HG03460 (cell line): ENCODE measurements around the gene DNAL4.
A peak's percentile ranks its signal among the peaks of the same experiment; 100 is the strongest.

Experiments used
- ATAC-seq: cut with Tn5 transposase; IDR thresholded peaks from one replicate; pipeline ENCODE4 v1.9.1; 2021; ENCODE audit not compliant: unreplicated experiment

The DNAL4 gene

GRCh38 chr22:38760477-38761201 is 33.3 kb downstream of the DNAL4 start:
- ATAC-seq: no peak

GRCh38 chr22:38759005-38759404 is 34.9 kb downstream of the DNAL4 start:
- ATAC-seq: no peak

- no peak for ATAC-seq
Observed at GRCh38 chr22:38758276-38758945, 35.5 kb downstream of the DNAL4 start.

- no peak for ATAC-seq
Observed at GRCh38 chr22:38757464-38757757, 36.5 kb downstream of the DNAL4 start.

- no peak for ATAC-seq
Observed at GRCh38 chr22:38756711-38757463, 37.1 kb downstream of the DNAL4 start.

GRCh38 chr22:38755911-38756532 is 37.9 kb downstream of the DNAL4 start, which contains the start of gene SUN2:
Gene SUN2, minus strand, starts transcription at chr22:38755998. Its CDS starts 3,370 bp downstream, at chr22:38752628.
- peak; percentile 59 for ATAC-seq

DNA sequence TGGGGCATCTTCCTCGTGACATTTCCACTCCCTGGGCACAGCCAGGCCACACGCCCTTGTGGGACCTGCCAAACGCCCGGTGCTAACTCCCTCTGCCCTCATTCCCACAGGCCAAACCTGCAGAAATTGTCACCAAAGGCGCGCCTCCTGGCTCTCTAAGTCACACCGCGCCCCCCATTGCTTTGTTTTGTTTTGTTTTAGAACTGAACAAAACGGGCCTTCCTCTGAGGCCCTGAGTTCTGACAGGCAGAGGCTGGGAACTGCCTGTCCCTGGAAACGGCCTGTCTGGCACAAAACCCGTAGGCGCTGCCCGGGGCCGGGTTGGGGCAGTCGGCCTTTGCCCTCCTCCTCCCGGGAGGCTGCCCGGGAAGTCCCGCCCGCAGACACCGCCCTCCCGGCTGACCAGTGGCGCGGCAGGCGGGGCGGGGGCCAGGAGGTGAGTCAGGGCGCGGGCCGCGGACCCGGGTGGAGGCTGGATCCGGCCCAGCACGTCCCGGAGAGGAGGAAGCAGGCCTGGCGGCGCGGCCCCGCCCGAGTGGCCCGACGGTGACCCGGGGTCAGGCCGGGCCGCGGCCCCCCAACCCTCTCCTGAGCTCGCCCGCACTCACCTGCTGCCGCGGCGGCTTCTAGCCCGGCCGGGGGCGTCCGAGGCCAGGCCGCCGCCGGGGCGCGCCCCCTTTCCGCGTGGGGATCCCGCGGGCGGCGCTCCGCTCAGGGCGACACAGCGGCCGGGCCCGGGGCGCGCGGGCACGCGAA is 38.6 kb downstream of the DNAL4 start:
- ATAC-seq: no peak

GRCh38 chr22:38754751-38755154 is 39.2 kb downstream of the DNAL4 start:
- ATAC-seq: no peak

DNA sequence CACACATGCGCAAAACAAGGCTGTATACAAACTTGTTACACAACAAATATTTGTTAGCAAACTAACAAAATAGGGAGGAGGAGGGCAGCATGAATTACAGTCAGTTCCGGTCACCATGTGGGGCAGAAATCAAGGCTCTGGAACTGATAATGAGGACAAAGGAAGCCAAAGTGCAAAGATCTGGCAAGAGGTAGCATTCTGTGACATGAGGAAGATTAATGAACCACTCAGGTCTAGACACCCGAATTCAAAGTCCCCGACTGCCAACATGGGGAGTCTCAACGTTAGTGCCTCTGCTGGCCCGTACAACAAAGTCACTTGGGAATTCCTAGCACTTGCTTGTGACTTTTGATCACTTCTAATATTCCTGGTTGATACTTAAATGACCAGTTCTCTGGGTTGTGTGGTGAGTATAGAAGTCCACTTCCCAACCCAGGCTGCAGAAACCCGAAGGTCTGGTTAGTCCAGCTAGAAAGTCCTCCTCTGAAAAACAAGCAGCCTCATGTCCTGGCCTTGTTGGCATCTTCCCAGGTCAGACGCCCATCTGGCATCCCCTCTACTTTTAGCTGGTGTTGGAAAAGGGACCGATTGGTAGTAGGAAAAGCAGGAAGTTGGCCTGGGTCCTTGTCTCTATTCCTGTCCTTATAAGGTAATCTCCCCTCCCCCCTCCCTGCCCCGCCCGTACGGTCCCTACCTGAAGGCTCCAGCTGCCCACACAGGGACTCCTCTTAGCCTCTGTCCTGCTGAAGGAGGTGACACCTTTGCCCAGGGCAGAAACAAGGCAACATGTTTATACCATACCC is 39.8 kb downstream of the DNAL4 start:
- no peak for ATAC-seq

GRCh38 chr22:38751422-38752346 is 42.3 kb downstream of the DNAL4 start:
- ATAC-seq: peak; percentile 43

GRCh38 chr22:38751066-38751421 is 42.9 kb downstream of the DNAL4 start:
- ATAC-seq: no peak

DNA sequence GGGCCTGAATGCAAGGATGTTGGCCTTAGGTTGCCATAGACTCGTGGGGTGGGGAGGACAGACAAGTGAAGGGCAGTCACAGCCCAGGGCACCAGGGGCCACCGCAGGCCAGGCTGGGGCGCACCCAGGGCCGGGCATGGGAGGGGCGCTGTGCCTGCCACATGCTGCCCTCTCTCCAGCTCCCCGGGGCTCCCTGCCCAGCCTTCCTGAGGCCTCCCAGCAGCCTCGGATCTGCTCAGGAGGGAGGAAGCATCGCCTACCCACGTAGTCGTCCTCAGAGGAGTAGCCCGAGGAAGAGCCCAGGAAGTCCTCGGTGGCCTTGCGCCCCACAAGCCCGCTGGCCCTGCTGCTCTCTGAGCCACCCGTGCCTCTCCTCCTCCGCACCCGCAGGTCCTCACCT is 43.3 kb downstream of the DNAL4 start:
- ATAC-seq: no peak

- ATAC-seq: no peak
Observed at GRCh38 chr22:38750104-38750503, 43.8 kb downstream of the DNAL4 start.

GRCh38 chr22:38748487-38749136 is 45.3 kb downstream of the DNAL4 start:
- ATAC-seq: no peak

GRCh38 chr22:38745676-38746460 is 48.1 kb downstream of the DNAL4 start:
- no peak for ATAC-seq

GRCh38 chr22:38744981-38745380 is 49.0 kb downstream of the DNAL4 start:
- no peak for ATAC-seq

DNA sequence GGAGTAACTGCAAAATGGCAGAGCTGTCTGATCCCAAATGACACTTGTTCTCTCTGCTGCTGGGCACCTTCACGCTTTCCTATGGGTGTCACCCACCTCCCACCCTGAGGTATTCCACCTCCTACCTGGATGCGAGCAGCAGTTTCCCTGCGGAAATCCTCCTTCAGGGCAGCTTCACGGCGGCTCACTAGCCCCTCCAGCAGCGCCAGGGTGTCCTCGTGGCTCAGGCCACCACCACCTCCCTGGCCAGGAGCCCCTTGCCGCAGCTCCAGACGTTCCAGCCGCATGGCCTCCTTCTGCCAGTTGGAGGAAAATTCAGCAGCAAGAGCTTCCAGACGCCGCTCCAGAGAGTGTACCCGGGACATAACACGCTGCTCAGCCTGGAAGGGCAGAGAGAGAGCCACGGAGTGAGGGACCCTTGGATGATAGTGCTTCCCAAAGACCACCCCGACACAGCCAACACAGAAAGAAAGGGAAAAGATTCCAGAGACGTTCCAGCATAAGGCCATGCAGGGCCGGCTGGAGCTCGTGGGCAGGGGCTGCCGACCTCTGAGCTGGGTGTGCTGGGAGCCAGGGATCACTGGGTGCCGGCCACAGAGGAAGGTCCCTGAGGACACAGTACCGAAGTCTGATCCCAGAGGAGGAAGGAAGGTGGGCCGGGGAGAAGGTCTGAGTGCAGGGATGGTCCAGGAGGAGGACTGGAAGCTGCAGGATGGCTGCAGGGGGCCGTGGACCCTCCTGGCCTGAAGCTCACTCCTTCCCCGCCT is 51.6 kb downstream of the DNAL4 start:
- ATAC-seq: no peak
